Measurements from ENCODE around the gene FMNL2. TPM values are rescaled to one million over a fixed set of nuclear protein-coding genes. Genes with fewer than 3 reads are reported as not detected.

FMNL2 gene
- total and polyA plus RNA-seq, 4 donors, result 1.5 to 9.3 (median 5.1) TPM

DNA sequence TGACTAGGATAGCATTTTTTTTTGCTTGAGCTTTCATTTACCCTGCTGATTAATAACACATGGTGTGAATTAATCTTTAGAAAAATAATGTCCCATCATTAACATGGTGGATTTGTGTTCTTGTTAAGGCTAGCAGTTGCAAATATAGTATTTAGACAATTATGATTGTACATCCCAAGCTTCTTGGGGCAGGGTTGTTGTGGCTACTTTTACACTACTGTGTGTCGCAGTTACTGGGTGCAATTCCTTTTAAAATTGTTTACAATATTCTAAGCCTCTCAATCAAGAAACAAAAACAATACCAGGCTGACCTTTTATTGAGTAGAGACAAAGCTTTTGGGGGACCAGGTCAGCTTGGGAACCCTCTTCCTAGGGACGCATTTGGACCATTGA lies 2.5 kb downstream of the FMNL2 start:
- Histone ChIP-seq H3K4me1 (ENCODE audit: control insufficient read depth in 4 of 4, insufficient read depth in 4 of 4, low read length in 3 of 4) (peaks cover 0 to 14% (median 7%) of the 10 kb centered on the region in 4 donors), H3K27ac (ENCODE audit: low read depth in 1 of 2, low read length in 2 of 2) (no peak overlapping the region), H3K9ac (ENCODE audit: low read depth in 1 of 2, low read length in 2 of 2) (no peak overlapping the region), H3K27me3 (ENCODE audit: control insufficient read depth in 4 of 4, insufficient read depth in 4 of 4, low read length in 3 of 4) (no peaks in the 10 kb centered on the region), H3K9me3 (ENCODE audit: control insufficient read depth in 4 of 4, low read length in 3 of 4) (no peaks in the 10 kb centered on the region), H3K36me3 (ENCODE audit: control insufficient read depth in 4 of 4, insufficient read depth in 3 of 4, low read depth in 1 of 4, low read length in 3 of 4) (no peaks in the 10 kb centered on the region), H3K4me3 (ENCODE audit: low read depth in 1 of 3, low read length in 3 of 3) (no peak overlapping the region)
- 57% methylated on average over 2 of the region's 2 CpGs for WGBS
- no peak for DNase-seq (ENCODE audit: low spot score)
- no peak for TF ChIP-seq FOXA2 (IDR thresholded peaks at IDR 0.05)
- no peak for TF ChIP-seq HNF4A (conservative IDR thresholded peaks at IDR 0.05)
- no peak for TF ChIP-seq JUND (IDR thresholded peaks at IDR 0.05)
- TF ChIP-seq, protein P1, sequence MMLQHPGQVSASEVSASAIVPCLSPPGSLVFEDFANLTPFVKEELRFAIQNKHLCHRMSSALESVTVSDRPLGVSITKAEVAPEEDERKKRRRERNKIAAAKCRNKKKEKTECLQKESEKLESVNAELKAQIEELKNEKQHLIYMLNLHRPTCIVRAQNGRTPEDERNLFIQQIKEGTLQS (IDR thresholded peaks at IDR 0.05), result no peak
- TF ChIP-seq RXRA (IDR thresholded peaks at IDR 0.05), result no peak
- no peak for TF ChIP-seq HNF4G (IDR thresholded peaks at IDR 0.05)
- TF ChIP-seq SP1 (IDR thresholded peaks at IDR 0.05), result no peak
- TF ChIP-seq, protein P2, sequence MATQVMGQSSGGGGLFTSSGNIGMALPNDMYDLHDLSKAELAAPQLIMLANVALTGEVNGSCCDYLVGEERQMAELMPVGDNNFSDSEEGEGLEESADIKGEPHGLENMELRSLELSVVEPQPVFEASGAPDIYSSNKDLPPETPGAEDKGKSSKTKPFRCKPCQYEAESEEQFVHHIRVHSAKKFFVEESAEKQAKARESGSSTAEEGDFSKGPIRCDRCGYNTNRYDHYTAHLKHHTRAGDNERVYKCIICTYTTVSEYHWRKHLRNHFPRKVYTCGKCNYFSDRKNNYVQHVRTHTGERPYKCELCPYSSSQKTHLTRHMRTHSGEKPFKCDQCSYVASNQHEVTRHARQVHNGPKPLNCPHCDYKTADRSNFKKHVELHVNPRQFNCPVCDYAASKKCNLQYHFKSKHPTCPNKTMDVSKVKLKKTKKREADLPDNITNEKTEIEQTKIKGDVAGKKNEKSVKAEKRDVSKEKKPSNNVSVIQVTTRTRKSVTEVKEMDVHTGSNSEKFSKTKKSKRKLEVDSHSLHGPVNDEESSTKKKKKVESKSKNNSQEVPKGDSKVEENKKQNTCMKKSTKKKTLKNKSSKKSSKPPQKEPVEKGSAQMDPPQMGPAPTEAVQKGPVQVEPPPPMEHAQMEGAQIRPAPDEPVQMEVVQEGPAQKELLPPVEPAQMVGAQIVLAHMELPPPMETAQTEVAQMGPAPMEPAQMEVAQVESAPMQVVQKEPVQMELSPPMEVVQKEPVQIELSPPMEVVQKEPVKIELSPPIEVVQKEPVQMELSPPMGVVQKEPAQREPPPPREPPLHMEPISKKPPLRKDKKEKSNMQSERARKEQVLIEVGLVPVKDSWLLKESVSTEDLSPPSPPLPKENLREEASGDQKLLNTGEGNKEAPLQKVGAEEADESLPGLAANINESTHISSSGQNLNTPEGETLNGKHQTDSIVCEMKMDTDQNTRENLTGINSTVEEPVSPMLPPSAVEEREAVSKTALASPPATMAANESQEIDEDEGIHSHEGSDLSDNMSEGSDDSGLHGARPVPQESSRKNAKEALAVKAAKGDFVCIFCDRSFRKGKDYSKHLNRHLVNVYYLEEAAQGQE (IDR thresholded peaks at IDR 0.05), result no peak
- TF ChIP-seq TAF1 (conservative IDR thresholded peaks at IDR 0.05), result no peak
- TF ChIP-seq EGR1 (IDR thresholded peaks at IDR 0.05; ENCODE audit: low read depth in 2 of 2), result no peak
- TF ChIP-seq RAD21 (IDR thresholded peaks at IDR 0.05), result no peak
- TF ChIP-seq GABPA (IDR thresholded peaks at IDR 0.05 in 1 of 2, conservative IDR thresholded peaks at IDR 0.05 in 1 of 2), result no peak
- TF ChIP-seq, protein P3, sequence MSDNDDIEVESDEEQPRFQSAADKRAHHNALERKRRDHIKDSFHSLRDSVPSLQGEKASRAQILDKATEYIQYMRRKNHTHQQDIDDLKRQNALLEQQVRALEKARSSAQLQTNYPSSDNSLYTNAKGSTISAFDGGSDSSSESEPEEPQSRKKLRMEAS (IDR thresholded peaks at IDR 0.05), result no peak
- TF ChIP-seq YY1 (IDR thresholded peaks at IDR 0.05), result no peak
- TF ChIP-seq NR2F2 (IDR thresholded peaks at IDR 0.05), result no peak
- TF ChIP-seq, protein P4, sequence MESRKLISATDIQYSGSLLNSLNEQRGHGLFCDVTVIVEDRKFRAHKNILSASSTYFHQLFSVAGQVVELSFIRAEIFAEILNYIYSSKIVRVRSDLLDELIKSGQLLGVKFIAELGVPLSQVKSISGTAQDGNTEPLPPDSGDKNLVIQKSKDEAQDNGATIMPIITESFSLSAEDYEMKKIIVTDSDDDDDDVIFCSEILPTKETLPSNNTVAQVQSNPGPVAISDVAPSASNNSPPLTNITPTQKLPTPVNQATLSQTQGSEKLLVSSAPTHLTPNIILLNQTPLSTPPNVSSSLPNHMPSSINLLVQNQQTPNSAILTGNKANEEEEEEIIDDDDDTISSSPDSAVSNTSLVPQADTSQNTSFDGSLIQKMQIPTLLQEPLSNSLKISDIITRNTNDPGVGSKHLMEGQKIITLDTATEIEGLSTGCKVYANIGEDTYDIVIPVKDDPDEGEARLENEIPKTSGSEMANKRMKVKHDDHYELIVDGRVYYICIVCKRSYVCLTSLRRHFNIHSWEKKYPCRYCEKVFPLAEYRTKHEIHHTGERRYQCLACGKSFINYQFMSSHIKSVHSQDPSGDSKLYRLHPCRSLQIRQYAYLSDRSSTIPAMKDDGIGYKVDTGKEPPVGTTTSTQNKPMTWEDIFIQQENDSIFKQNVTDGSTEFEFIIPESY (IDR thresholded peaks at IDR 0.05), result no peak

DNA sequence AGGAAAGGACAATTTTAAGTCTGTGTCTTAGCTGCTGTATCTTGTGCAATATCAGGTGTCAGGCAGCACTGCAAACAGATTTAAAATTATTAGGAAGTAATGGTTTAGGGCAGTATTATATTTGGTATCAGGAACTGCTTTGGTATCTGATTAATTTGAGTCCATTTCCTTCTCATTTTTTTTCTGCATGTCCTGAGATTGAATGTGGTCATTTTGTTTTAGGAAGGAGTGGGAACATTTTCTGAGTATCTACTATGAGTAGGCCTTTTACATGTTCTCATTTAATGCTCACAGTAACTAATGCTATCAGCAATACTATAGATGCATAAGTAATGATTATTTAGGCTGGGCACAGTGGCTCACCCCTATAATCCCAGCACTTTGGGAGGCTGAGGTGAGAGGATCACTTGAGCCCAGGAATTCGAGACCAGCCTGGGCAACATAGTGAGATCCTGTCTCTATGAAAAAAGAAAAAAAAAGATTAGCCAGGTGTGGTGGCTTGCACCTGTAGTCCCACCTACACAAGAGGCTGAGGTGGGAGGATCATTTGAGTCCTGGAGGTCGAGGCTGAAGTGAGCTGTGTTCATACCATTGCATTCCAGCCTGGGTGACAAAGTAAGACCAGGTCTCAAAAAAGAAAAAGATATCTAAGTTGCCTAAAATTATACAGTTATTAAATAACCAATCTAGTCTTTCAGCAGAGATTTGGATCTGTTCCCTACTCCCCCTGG lies 4.7 kb downstream of the FMNL2 start:
- Histone ChIP-seq H3K4me1 (ENCODE audit: control insufficient read depth in 4 of 4, insufficient read depth in 4 of 4, low read length in 3 of 4) (peaks cover 0 to 12% (median 6%) of the 10 kb centered on the region in 4 donors), H3K9ac (ENCODE audit: low read depth in 1 of 2, low read length in 2 of 2) (no peak overlapping the region), H3K36me3 (ENCODE audit: control insufficient read depth in 4 of 4, insufficient read depth in 3 of 4, low read depth in 1 of 4, low read length in 3 of 4) (no peaks in the 10 kb centered on the region), H3K27ac (ENCODE audit: low read depth in 1 of 2, low read length in 2 of 2) (no peak overlapping the region), H3K4me3 (ENCODE audit: low read depth in 1 of 3, low read length in 3 of 3) (no peak overlapping the region), H3K9me3 (ENCODE audit: control insufficient read depth in 4 of 4, low read length in 3 of 4) (no peaks in the 10 kb centered on the region), H3K27me3 (ENCODE audit: control insufficient read depth in 4 of 4, insufficient read depth in 4 of 4, low read length in 3 of 4) (no peaks in the 10 kb centered on the region)
- DNase-seq (ENCODE audit: low spot score), result no peak
- WGBS, result 93% methylated on average over 2 of the region's 2 CpGs
- no peak for TF ChIP-seq TAF1 (conservative IDR thresholded peaks at IDR 0.05)
- no peak for TF ChIP-seq FOXA1 (IDR thresholded peaks at IDR 0.05)
- TF ChIP-seq, protein P2 (IDR thresholded peaks at IDR 0.05), result no peak
- TF ChIP-seq GABPA (IDR thresholded peaks at IDR 0.05 in 1 of 2, conservative IDR thresholded peaks at IDR 0.05 in 1 of 2), result no peak
- no peak for TF ChIP-seq RXRA (IDR thresholded peaks at IDR 0.05)
- TF ChIP-seq EGR1 (IDR thresholded peaks at IDR 0.05; ENCODE audit: low read depth in 2 of 2), result no peak
- no peak for TF ChIP-seq HNF4A (conservative IDR thresholded peaks at IDR 0.05)
- no peak for TF ChIP-seq RAD21 (IDR thresholded peaks at IDR 0.05)
- TF ChIP-seq, protein P3 (IDR thresholded peaks at IDR 0.05), result no peak
- no peak for TF ChIP-seq YY1 (IDR thresholded peaks at IDR 0.05)
- TF ChIP-seq, protein P1 (IDR thresholded peaks at IDR 0.05), result no peak
- TF ChIP-seq NR2F2 (IDR thresholded peaks at IDR 0.05), result no peak
